HCT116 (cell line): ENCODE measurements around the gene RPLP1. TPM values are rescaled to one million over a fixed set of nuclear protein-coding genes. Genes with fewer than 3 reads are reported as not detected.

Experiments
- ATAC-seq: fragments of 200-7000 bp; cut with Tn5 transposase; 2 replicates; pipeline ENCODE4 v1.9.1; 2020; ENCODE audit warnings: mild to moderate bottlenecking, moderate library complexity
- BruUV-seq: library from RNA; stranded (reverse); fragments of 400-500 nt; replicated peaks from 2 replicates; lab custom pipeline; 2021; lab: Mats Ljungman, UMichigan
- CTCF ChIA-PET: fragments of 300-600 bp; sonication (Branson Sonifier 250); formaldehyde crosslinking; loops from one replicate; lab custom pipeline; 2021; ENCODE audit warnings: antibody characterized with exemption; lab: Charles Lee
- POLR2A ChIA-PET: fragments of 300-600, 350-600 bp; sonication (Branson Sonifier 250); formaldehyde crosslinking; loops from one replicate; lab custom pipeline; 2021; ENCODE audit warnings: antibody characterized with exemption; lab: Charles Lee
- RAD21 ChIA-PET, 2 experiments: fragments of 300-600 bp; sonication (Branson Sonifier 250); formaldehyde crosslinking; loops; one replicate each; lab custom pipeline; 2023; ENCODE audit warnings: low total read pairs in 2 of 2; ENCODE audit not compliant: uncharacterized antibody in 2 of 2, unreplicated experiment in 2 of 2, low non-redundant PET in 1 of 2; lab: Charles Lee
- DNase-seq: peaks from one replicate; pipeline ENCODE4 v3.0.0-alpha.2; 2010; ENCODE audit warnings: low read depth, low spot score
- H2AFZ ChIP-seq: fragments of 200-600 bp; shearing (Covaris generic), sonication (generic); 2 replicates; pipeline ENCODE4 v1.6.1; 2017; ENCODE audit warnings: low read depth, mixed run types, mixed read lengths, antibody characterized with exemption, low read length; ENCODE audit not compliant: poor library complexity, severe bottlenecking
- H3K27ac ChIP-seq: 2 replicates; pipeline ENCODE4 v1.5.1; 2012; ENCODE audit warnings: low read depth, low read length
- H3K27me3 ChIP-seq: fragments of 200-600 bp; sonication (generic); 2 replicates; pipeline ENCODE4 v1.6.1; 2016; ENCODE audit warnings: mixed run types, low read length, mixed read lengths; ENCODE audit not compliant: insufficient read depth
- H3K36me3 ChIP-seq, 2 experiments: fragments of 200-500 bp in 1 of 2; fragments of 200-600 bp in 1 of 2; sonication (Bioruptor generic) in 1 of 2; sonication (generic) in 1 of 2; 2 replicates each; pipeline versions ENCODE4 v1.5.1 to v1.6.1; 2014 to 2016; ENCODE audit warnings: low read length in 2 of 2, inconsistent platforms in 1 of 2, mixed read lengths in 1 of 2, mixed run types in 1 of 2; ENCODE audit not compliant: insufficient read depth in 2 of 2, control insufficient read depth in 1 of 2
- H3K4me1 ChIP-seq, 2 experiments: fragments of 200-600 bp in 1 of 2; sonication (generic) in 1 of 2; 2 replicates each; pipeline versions ENCODE4 v1.5.1 to v1.6.1; 2012 to 2017; ENCODE audit warnings: low read length in 2 of 2, inconsistent platforms in 1 of 2, mild to moderate bottlenecking in 1 of 2, mixed read lengths in 1 of 2, mixed run types in 1 of 2, moderate library complexity in 1 of 2; ENCODE audit not compliant: insufficient read depth in 2 of 2, control insufficient read depth in 1 of 2
- H3K4me2 ChIP-seq: fragments of 200-600 bp; sonication (generic); 2 replicates; pipeline ENCODE4 v1.6.1; 2017; ENCODE audit warnings: mixed run types, low read length, mixed read lengths
- H3K4me3 ChIP-seq, 2 experiments: fragments of 200-600 bp in 1 of 2; sonication (generic) in 1 of 2; replicated peaks in 1 of 2; 2 replicates each; pipeline ENCODE4 v1.5.1; 2011 to 2016; ENCODE audit warnings: low read length in 2 of 2, control low read depth in 1 of 2, low read depth in 1 of 2, mild to moderate bottlenecking in 1 of 2, mixed read lengths in 1 of 2, mixed run types in 1 of 2
- H3K79me2 ChIP-seq: fragments of 200-600 bp; sonication (generic); 2 replicates; pipeline ENCODE4 v1.6.1; 2017; ENCODE audit warnings: mild to moderate bottlenecking, mixed run types, low read length, moderate library complexity, mixed read lengths; ENCODE audit not compliant: insufficient read depth
- H3K9ac ChIP-seq: fragments of 200-600 bp; sonication (generic); 2 replicates; pipeline ENCODE4 v1.6.1; 2016; ENCODE audit warnings: low read length, mixed read lengths
- H3K9me2 ChIP-seq: fragments of 200-600 bp; sonication (generic), shearing (Covaris generic); 2 replicates; pipeline ENCODE4 v1.6.1; 2017; ENCODE audit warnings: mixed run types, mild to moderate bottlenecking, moderate library complexity; ENCODE audit not compliant: insufficient read depth
- H3K9me3 ChIP-seq, 2 experiments: fragments of 200-500 bp in 1 of 2; fragments of 200-600 bp in 1 of 2; sonication (Bioruptor generic) in 1 of 2; sonication (generic) in 1 of 2; 2 replicates each; pipeline ENCODE4 v1.6.1; 2014 to 2017; ENCODE audit warnings: low read length in 2 of 2, mixed read lengths in 2 of 2, inconsistent platforms in 1 of 2, low read depth in 1 of 2, mild to moderate bottlenecking in 1 of 2, mixed run types in 1 of 2, moderate library complexity in 1 of 2; ENCODE audit not compliant: control insufficient read depth in 1 of 2, insufficient read depth in 1 of 2
- H4K20me1 ChIP-seq: fragments of 200-600 bp; sonication (generic), shearing (Covaris generic); 2 replicates; pipeline ENCODE4 v1.6.1; 2017; ENCODE audit warnings: mixed run types, mild to moderate bottlenecking, moderate library complexity; ENCODE audit not compliant: insufficient read depth
- CEBPB ChIP-seq: IDR thresholded peaks from 2 replicates; pipeline ENCODE4 v1.6.1; 2012; ENCODE audit warnings: low read depth
- CTCF ChIP-seq, 3 experiments: fragments of 200-600 bp in 1 of 3; sonication (generic) in 1 of 3; IDR thresholded peaks in 2 of 3; conservative IDR thresholded peaks in 1 of 3; 2 replicates each; pipeline ENCODE4 v1.5.1; 2012 to 2017; ENCODE audit warnings: low read depth in 2 of 3, low read length in 2 of 3, antibody characterized with exemption in 1 of 3, borderline replicate concordance in 1 of 3, control low read depth in 1 of 3, mild to moderate bottlenecking in 1 of 3, mixed read lengths in 1 of 3, mixed run types in 1 of 3, moderate library complexity in 1 of 3; ENCODE audit not compliant: insufficient read depth in 1 of 3
- EGR1 ChIP-seq: IDR thresholded peaks from 2 replicates; pipeline ENCODE4 v1.6.1; 2012; ENCODE audit warnings: low read depth
- ELF1 ChIP-seq: IDR thresholded peaks from 2 replicates; pipeline ENCODE4 v1.6.1; 2012; ENCODE audit warnings: low read depth, borderline replicate concordance
- EZH2phosphoT487 ChIP-seq: fragments of 200-600 bp; IDR thresholded peaks from 2 replicates; pipeline ENCODE4 v1.6.1; 2018; ENCODE audit warnings: antibody characterized with exemption, borderline replicate concordance
- FOSL1 ChIP-seq: IDR thresholded peaks from 2 replicates; pipeline ENCODE4 v1.6.1; 2012; ENCODE audit warnings: low read depth
- POLR2A ChIP-seq: IDR thresholded peaks from 2 replicates; pipeline ENCODE4 v1.7.0; 2011; ENCODE audit warnings: borderline replicate concordance; ENCODE audit not compliant: insufficient read depth, insufficient read length; ENCODE audit errors: extremely low read depth
- POLR2AphosphoS5 ChIP-seq: IDR thresholded peaks from 2 replicates; pipeline ENCODE4 v1.6.1; 2011; ENCODE audit warnings: mild to moderate bottlenecking, low read depth, low read length, moderate library complexity
- REST ChIP-seq: IDR thresholded peaks from 2 replicates; pipeline ENCODE4 v1.6.1; 2012; ENCODE audit warnings: low read depth
- SP1 ChIP-seq: IDR thresholded peaks from 2 replicates; pipeline ENCODE4 v1.6.1; 2012; ENCODE audit warnings: low read depth
- SRF ChIP-seq: IDR thresholded peaks from 2 replicates; pipeline ENCODE4 v1.6.1; 2012; ENCODE audit warnings: low read depth
- TCF7L2 ChIP-seq: IDR thresholded peaks from 2 replicates; pipeline ENCODE4 v1.7.0; 2011; ENCODE audit warnings: borderline replicate concordance, inconsistent platforms; ENCODE audit not compliant: insufficient read depth, insufficient read length; ENCODE audit errors: extremely low read depth
- YY1 ChIP-seq: IDR thresholded peaks from 2 replicates; pipeline ENCODE4 v1.6.1; 2011; ENCODE audit warnings: low read length, low read depth, moderate library complexity, mild to moderate bottlenecking; ENCODE audit not compliant: insufficient replicate concordance; ENCODE audit errors: extremely low read depth
- ZFX ChIP-seq: fragments of 450-650 bp; IDR thresholded peaks from 2 replicates; pipeline ENCODE4 v1.6.1; 2017
- ZNF274 ChIP-seq: fragments of 200-500 bp; sonication (Bioruptor generic); IDR thresholded peaks from 2 replicates; pipeline ENCODE4 v1.6.1; 2014; ENCODE audit warnings: mild to moderate bottlenecking, low read depth, low read length, inconsistent platforms
- intact Hi-C: fragments of 100-400 bp; cut with micrococcal nuclease; formaldehyde crosslinking; loops from 2 replicates; pipeline ENCODE4 v1.10.0; 2022
- total RNA-seq: library from RNA; stranded (reverse); gene quantifications from one replicate; pipeline ENCODE4 v1.2.1, GENCODE V29; 2021; ENCODE audit not compliant: unreplicated experiment
- TF ChIP-seq, protein P1 (sequence below): IDR thresholded peaks from 2 replicates; pipeline ENCODE4 v1.6.1; 2012

Gene RPLP1
- total RNA-seq, 1 experiment from 2014 or later: 3,138 TPM

DNA sequence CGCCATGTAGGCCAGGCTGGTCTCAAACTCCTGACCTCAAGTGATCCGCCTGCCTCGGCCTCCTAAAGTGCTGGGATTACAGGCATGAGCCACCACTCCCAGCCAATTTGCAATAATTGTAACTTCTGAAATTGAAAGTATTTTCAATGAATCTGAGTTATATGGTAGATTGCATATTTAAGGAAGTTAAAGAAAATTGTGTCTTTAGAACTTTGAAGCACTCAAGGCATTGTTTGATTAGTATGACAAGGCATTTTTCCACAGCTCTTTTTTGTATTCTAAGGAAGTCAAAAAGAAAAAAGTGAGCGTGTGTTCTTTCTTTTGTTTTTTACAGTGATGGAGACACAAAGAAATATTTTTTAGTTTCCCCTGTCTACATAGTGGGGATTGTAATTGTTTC lies 15.7 kb upstream of the RPLP1 start:
- Histone ChIP-seq H3K27me3 (no peaks in the 10 kb centered on the region), H3K9me3 (no peaks in the 10 kb centered on the region), H3K27ac (no peak overlapping the region), H3K9me2 (no peaks in the 10 kb centered on the region), H3K4me3 (no peak overlapping the region), H3K4me1 (no peaks in the 10 kb centered on the region), H3K9ac (no peak overlapping the region), H2AFZ (no peak overlapping the region), H3K36me3 (peaks cover 76% of the 10 kb centered on the region in 2 experiments), H4K20me1 (no peaks in the 10 kb centered on the region), H3K79me2 (peaks cover 63% of the 10 kb centered on the region), H3K4me2 (no peak overlapping the region)
- DNase-seq (no peak), ATAC-seq (no peak)
- CTCF ChIA-PET: no interaction called here
- POLR2A ChIA-PET: interaction anchor here (1.6 kb wide), 1 partner anchor 16 kb away, joined by 10 read pairs; the partner anchor contains the start of gene RPLP1
- RAD21 ChIA-PET: no interaction called here
- no TSS peak for BruUV-seq
- intact Hi-C loops: no loop called here
- TF ChIP-seq ELF1 (no peak), REST (no peak), POLR2AphosphoS5 (no peak), EGR1 (no peak), POLR2A (no peak), ZFX (no peak), CEBPB (no peak), SRF (no peak), FOSL1 (no peak), SP1 (no peak), TCF7L2 (no peak), ZNF274 (no peak), YY1 (no peak), CTCF (IDR thresholded peaks at IDR 0.05 in 2 of 3, conservative IDR thresholded peaks at IDR 0.05 in 1 of 3; ENCODE audit: borderline replicate concordance in 1 of 3, insufficient read depth in 1 of 3, low read depth in 2 of 3, low read length in 2 of 3) (no peak), EZH2phosphoT487 (no peak)
- TF ChIP-seq, protein P1, sequence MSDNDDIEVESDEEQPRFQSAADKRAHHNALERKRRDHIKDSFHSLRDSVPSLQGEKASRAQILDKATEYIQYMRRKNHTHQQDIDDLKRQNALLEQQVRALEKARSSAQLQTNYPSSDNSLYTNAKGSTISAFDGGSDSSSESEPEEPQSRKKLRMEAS: no peak
